Ishikawa (cell line): ENCODE data around the gene SIGLECL1.

Experiments used
- CEBPB ChIP-seq: IDR thresholded peaks from 2 replicates; pipeline ENCODE4 v1.6.1; 2012
- CREB1 ChIP-seq: IDR thresholded peaks from 2 replicates; pipeline ENCODE4 v1.6.1; 2012; ENCODE audit warnings: low read depth
- EGR1 ChIP-seq: IDR thresholded peaks from 2 replicates; pipeline ENCODE4 v1.6.1; 2012
- EP300 ChIP-seq: IDR thresholded peaks from 2 replicates; pipeline ENCODE4 v1.6.1; 2012; ENCODE audit warnings: borderline replicate concordance
- FOXM1 ChIP-seq: IDR thresholded peaks from 2 replicates; pipeline ENCODE4 v1.6.1; 2012; ENCODE audit warnings: low read depth, borderline replicate concordance
- NFIC ChIP-seq: IDR thresholded peaks from 2 replicates; pipeline ENCODE4 v1.6.1; 2012
- RAD21 ChIP-seq: IDR thresholded peaks from 2 replicates; pipeline ENCODE4 v1.6.1; 2012; ENCODE audit warnings: low read depth
- TAF1 ChIP-seq: IDR thresholded peaks from 2 replicates; pipeline ENCODE4 v1.6.1; 2012; ENCODE audit warnings: low read depth, mild to moderate bottlenecking
- TCF12 ChIP-seq: IDR thresholded peaks from 2 replicates; pipeline ENCODE4 v1.6.1; 2012; ENCODE audit warnings: low read depth
- TEAD4 ChIP-seq: IDR thresholded peaks from 2 replicates; pipeline ENCODE4 v1.6.1; 2012
- YY1 ChIP-seq: IDR thresholded peaks from 2 replicates; pipeline ENCODE4 v1.6.1; 2012; ENCODE audit warnings: low read depth
- ZBTB7A ChIP-seq: IDR thresholded peaks from 2 replicates; pipeline ENCODE4 v1.6.1; 2012; ENCODE audit warnings: low read depth
- TF ChIP-seq, protein P1 (sequence below): IDR thresholded peaks from 2 replicates; pipeline ENCODE4 v1.6.1; 2012
- TF ChIP-seq, protein P2 (sequence below): IDR thresholded peaks from 2 replicates; pipeline ENCODE4 v1.6.1; 2012
- TF ChIP-seq, protein P3 (sequence below): IDR thresholded peaks from 2 replicates; pipeline ENCODE4 v1.6.1; 2012; ENCODE audit warnings: low read depth, mild to moderate bottlenecking

Gene SIGLECL1

DNA sequence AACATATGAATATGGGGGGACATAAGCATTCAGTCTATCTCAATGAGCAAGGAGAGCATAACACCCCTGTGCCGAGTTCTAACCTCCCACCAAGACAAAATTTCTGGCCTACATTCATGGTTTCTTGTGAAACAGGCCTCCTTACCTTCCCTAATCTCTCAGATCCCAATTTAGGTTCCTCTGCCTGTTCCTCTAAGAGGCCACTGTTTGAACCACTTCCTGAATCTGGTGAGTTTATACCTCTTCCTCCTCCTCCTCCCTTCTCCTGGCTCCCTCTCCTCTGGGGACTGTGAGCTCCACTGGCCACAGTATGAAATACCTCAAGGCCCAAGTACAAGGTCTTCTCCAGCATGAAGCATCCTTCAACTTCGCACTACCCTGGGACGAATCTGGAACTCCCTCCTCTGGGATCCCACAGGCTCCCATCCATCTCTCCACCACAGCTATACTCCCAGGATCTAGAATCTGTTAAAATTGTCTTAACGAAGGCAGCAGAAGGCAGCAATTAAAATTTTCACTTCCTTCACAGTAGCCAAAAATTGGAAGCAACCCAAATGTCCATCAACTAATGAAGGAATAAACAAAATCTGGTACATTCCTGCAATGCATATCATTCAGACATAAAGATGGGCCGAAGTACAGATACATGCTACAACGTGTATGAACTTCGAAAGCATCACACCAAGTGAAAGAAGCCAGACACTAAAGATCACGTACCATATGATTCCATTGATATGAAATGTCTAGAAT is 7.8 kb upstream of the SIGLECL1 start:
- TF ChIP-seq, protein P1, sequence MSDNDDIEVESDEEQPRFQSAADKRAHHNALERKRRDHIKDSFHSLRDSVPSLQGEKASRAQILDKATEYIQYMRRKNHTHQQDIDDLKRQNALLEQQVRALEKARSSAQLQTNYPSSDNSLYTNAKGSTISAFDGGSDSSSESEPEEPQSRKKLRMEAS, result no peak
- TF ChIP-seq FOXM1, result no peak
- no peak for TF ChIP-seq NFIC
- TF ChIP-seq, protein P2, sequence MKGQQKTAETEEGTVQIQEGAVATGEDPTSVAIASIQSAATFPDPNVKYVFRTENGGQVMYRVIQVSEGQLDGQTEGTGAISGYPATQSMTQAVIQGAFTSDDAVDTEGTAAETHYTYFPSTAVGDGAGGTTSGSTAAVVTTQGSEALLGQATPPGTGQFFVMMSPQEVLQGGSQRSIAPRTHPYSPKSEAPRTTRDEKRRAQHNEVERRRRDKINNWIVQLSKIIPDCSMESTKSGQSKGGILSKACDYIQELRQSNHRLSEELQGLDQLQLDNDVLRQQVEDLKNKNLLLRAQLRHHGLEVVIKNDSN, result no peak
- TF ChIP-seq ZBTB7A, result no peak
- no peak for TF ChIP-seq TEAD4
- no peak for TF ChIP-seq EGR1

DNA sequence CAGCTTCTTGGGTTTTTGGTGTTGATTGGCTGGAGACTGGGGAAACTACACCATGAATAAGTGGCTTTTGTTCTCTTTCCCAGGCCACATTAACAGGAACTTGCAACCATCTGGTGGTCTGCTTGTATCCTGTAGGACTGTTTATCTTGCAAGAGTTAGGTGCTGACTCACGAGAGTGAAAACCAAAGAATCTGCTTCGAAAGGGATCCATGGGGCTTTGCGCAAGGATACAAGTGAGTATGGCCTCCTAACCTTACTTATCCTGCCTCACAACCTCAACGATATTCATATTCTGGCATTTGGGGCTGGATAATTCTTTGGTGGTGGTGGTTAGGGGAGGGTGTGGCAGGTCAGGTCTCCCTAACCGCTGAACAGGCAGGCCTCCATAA is 4.7 kb upstream of the SIGLECL1 start:
- no peak for TF ChIP-seq FOXM1
- TF ChIP-seq NFIC, result no peak
- TF ChIP-seq TCF12, result no peak
- TF ChIP-seq, protein P1, result no peak
- no peak for TF ChIP-seq TAF1
- no peak for TF ChIP-seq EGR1
- TF ChIP-seq RAD21, result no peak

DNA sequence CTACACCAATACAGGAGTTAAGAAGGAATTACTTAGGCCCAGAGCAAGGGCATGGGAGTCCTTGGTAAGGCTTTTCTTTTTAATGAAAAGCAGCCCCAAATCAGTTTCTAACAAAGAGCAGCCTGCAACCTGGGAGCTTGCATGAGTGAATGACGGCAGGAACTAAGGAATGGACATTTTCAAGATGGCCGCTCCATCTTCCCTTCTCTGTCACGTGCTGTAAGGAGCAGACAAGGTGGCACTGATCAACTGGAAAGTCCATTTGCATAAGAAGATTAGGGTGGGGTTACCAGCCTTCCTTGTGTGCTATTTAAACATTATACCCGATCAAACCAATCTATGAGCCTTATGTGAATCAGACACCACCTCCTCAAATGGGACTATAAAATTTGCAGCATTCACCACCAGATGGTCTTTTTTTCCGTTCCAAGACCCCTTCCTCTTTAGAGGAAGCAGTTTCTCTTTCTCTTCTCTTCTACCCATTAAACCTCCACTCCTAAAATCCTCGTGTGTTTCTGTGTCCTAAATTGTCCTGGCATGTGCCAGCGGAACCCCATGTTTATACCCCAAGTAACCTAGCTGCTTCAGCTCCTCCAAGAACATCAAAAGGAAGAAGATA is 2.8 kb upstream of the SIGLECL1 start:
- TF ChIP-seq TAF1, result no peak
- TF ChIP-seq, protein P2, result no peak
- TF ChIP-seq, protein P1, result no peak
- TF ChIP-seq EGR1, result no peak
- no peak for TF ChIP-seq EP300
- no peak for TF ChIP-seq ZBTB7A
- no peak for TF ChIP-seq CEBPB
- TF ChIP-seq RAD21, result no peak
- no peak for TF ChIP-seq TCF12
- TF ChIP-seq TEAD4, result no peak
- TF ChIP-seq NFIC, result no peak
- TF ChIP-seq, protein P3, sequence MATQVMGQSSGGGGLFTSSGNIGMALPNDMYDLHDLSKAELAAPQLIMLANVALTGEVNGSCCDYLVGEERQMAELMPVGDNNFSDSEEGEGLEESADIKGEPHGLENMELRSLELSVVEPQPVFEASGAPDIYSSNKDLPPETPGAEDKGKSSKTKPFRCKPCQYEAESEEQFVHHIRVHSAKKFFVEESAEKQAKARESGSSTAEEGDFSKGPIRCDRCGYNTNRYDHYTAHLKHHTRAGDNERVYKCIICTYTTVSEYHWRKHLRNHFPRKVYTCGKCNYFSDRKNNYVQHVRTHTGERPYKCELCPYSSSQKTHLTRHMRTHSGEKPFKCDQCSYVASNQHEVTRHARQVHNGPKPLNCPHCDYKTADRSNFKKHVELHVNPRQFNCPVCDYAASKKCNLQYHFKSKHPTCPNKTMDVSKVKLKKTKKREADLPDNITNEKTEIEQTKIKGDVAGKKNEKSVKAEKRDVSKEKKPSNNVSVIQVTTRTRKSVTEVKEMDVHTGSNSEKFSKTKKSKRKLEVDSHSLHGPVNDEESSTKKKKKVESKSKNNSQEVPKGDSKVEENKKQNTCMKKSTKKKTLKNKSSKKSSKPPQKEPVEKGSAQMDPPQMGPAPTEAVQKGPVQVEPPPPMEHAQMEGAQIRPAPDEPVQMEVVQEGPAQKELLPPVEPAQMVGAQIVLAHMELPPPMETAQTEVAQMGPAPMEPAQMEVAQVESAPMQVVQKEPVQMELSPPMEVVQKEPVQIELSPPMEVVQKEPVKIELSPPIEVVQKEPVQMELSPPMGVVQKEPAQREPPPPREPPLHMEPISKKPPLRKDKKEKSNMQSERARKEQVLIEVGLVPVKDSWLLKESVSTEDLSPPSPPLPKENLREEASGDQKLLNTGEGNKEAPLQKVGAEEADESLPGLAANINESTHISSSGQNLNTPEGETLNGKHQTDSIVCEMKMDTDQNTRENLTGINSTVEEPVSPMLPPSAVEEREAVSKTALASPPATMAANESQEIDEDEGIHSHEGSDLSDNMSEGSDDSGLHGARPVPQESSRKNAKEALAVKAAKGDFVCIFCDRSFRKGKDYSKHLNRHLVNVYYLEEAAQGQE, result no peak
- TF ChIP-seq YY1, result no peak
- no peak for TF ChIP-seq CREB1
- no peak for TF ChIP-seq FOXM1

DNA sequence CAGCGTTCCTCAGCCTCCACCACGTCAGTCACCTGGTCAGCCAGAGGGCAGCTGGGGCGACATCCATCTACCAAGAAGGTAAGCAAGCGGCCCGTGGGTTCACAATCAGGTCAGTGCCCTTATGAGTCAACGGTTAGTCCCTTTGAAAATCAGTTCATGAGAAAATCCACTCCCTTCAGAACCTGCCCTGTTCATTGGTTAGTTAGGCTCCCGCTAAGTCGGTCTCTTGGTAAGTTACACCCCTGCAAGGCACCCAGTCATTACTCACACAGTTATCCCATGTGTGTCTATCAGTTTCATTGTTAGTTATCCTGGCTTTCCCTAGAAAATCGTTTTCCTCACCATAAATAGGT is 564 bp downstream of the SIGLECL1 start:
- no peak for TF ChIP-seq TAF1
- TF ChIP-seq YY1, result no peak
- TF ChIP-seq TEAD4, result no peak
- TF ChIP-seq CREB1, result no peak
- TF ChIP-seq, protein P3, result no peak
- no peak for TF ChIP-seq FOXM1
- TF ChIP-seq, protein P1, result no peak
- no peak for TF ChIP-seq TCF12
- no peak for TF ChIP-seq ZBTB7A
- no peak for TF ChIP-seq EGR1
- TF ChIP-seq NFIC, result no peak
- TF ChIP-seq RAD21, result no peak
- TF ChIP-seq EP300, result no peak
- TF ChIP-seq, protein P2, result no peak
- no peak for TF ChIP-seq CEBPB
